Stimulated activated naive CD8-positive, alpha-beta T cell treated with anti-CD3 and anti-CD28 coated beads, Interleukin-15, Interleukin-2, amounts not matched to agents 100 U/mL and 50 U/mL, for 24 hours (primary cell): ENCODE measurements around the gene MMP13.
"Not testable (repeated sequence)": the region's sequence is repeated elsewhere in the genome, so short reads cannot be mapped to it uniquely, and the experiment has no call there.

Source experiments
- ATAC-seq: fragments of 150-1000 bp; cut with Tn5 transposase; one replicate; pipeline ENCODE4 v1.10.0; 2021
- DNase-seq: peaks from one replicate; pipeline ENCODE4 v3.0.0; 2021

Gene MMP13

GRCh38 chr11:102955624-102956023 lies at the start of gene MMP13:
TSS of gene MMP13 (minus strand) at chr11:102955732. CDS start at chr11:102955705, 27 bp downstream.
- ATAC-seq (no peak), DNase-seq (no peak)

GRCh38 chr11:103004234-103004633 lies 48.7 kb upstream of the MMP13 start:
- not testable (repeated sequence) for DNase-seq, ATAC-seq

GRCh38 chr11:102994105-102994504 lies 38.6 kb upstream of the MMP13 start:
- no peak for ATAC-seq
- DNase-seq, result no peak

DNA sequence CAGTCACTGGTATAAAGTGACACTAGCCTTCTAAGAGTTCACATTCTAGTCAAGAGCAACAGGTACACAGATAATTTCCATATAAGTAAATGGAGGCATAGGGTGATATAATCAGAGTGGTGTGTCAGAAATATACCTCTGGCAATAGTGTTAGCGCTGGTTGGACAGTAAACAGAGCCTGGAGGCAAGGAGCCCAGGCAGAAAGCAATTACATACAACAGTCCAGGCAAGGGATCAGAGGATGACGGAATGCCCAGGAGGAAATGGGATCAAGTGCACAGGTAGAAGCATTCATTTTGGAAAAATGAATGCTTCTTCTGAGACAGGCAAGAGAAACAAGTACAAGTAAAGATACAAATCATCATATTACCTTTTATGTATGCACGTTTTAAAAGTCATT lies 36.2 kb upstream of the MMP13 start:
- ATAC-seq (no peak), DNase-seq (no peak)

GRCh38 chr11:102990145-102990544 lies 34.6 kb upstream of the MMP13 start:
- ATAC-seq (no peak), DNase-seq (no peak)

- DNase-seq (no peak), ATAC-seq (no peak)
Observed at GRCh38 chr11:102989379-102990047, 34.0 kb upstream of the MMP13 start.

GRCh38 chr11:102986815-102987214 lies 31.3 kb upstream of the MMP13 start:
- no peak for ATAC-seq
- DNase-seq, result no peak

- ATAC-seq (no peak), DNase-seq (no peak)
Observed at GRCh38 chr11:102985850-102986249, 30.3 kb upstream of the MMP13 start.

DNA sequence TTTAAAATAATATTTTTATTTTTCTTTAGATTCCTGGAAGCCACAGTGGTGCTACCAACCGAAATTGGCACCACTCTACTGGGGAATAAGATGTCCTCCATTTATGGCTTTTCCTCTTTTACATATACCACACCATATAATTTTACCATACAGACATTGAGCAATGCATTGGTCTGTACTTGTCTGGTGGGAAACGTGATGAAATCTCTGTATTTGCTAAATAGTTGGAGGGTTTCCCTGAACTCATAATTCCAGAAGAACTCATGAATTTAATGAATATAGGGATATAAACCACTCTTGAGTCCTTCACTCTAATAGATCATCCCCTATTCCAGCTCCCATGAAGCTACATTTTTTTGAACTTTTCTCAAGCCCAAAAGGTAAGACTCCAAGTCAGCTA lies 28.0 kb upstream of the MMP13 start:
- DNase-seq, result no peak
- ATAC-seq, result no peak

GRCh38 chr11:102981324-102981910 lies 25.9 kb upstream of the MMP13 start:
- no peak for ATAC-seq
- no peak for DNase-seq

DNA sequence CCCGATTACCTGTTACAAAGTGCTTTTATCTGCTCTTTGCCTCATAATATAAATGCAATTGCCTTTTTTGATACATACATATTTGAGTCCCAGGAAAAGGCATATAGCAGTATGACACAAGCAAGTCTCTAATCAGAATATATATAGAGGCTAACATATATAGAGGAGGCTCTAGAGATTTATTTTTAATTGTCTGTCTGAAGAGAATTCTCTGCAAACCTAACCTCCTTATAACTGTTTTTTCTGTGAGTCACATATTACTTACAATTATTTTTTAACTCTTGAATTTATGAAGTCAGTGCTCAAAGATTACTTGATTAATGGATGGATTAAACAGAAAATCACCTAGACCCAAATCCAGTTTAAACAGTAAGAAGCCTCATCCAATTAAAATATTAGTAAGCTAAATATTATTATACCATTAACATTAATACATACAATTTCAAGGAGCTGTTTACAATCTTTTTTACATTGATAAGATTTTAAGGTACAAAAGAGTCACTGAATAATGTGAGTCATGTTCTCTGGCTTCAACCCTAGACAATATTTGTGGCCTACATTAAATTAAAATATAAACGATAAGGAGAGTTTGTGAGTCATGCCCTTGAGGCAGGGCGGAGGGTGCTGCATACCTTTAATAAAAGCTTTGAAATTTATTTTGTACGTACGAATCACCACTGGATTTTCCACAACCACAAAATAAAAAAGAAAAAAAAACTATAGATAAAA lies 19.2 kb upstream of the MMP13 start:
- ATAC-seq (no peak), DNase-seq (no peak)

DNA sequence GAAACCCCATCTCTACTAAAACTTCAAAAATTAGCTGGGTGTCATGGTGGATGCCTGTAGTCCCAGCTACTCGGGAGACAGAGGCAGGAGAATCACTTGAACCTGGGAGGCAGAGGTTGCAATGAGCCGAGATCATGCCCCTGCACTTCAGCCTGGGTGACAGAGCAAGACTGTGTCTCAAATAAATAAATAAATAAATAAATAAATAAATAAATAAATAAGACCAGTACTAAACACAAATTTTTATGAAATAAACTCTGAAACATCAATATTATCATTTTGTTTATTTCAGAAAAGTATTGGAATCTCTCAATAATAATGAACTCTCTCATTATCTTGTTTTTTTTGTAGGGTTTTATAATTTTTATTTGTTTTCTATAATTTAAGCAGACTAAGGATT lies 18.2 kb upstream of the MMP13 start:
- not testable (repeated sequence) for DNase-seq, ATAC-seq

DNA sequence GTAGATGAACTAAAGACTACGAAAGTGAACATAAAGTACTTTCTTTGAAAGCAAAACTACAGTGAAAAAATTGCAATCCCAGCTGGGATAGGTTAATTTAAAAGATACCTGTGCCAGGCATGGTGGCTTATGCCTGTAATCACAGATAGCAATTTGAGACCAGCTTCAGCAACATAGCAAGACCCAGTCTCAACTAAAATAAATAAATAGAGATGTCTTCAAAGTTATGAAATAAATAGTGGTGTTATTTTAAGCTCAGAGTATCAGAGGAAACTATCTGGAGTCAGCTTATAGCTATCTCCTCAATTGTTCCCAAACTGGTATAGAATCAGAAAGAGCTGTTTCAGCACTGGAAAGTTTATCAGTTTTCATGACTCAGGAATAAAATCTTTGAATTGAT lies 17.3 kb upstream of the MMP13 start:
- DNase-seq, result no peak
- no peak for ATAC-seq

DNA sequence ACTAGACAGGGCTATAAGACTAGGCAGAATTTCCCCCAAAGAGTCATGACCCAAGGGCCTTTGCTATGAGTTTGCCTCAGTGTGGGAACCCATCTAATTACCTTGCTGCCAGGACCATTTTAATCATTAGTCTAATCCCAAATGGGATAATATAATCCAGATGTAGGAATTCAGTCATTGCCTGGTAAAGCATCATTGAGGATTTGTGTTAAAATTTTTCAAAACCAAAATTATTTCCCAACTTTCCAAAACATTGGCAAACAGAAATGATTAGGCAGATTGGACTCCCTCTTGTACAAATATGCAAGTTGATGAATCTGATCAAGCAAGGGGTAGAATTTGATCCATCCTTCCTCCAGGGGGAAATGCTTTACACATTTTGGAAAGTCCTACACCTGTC lies 16.2 kb upstream of the MMP13 start:
- DNase-seq, result no peak
- no peak for ATAC-seq

- ATAC-seq, result no peak
- DNase-seq, result no peak
Observed at GRCh38 chr11:102967497-102967896, 12.0 kb upstream of the MMP13 start.

DNA sequence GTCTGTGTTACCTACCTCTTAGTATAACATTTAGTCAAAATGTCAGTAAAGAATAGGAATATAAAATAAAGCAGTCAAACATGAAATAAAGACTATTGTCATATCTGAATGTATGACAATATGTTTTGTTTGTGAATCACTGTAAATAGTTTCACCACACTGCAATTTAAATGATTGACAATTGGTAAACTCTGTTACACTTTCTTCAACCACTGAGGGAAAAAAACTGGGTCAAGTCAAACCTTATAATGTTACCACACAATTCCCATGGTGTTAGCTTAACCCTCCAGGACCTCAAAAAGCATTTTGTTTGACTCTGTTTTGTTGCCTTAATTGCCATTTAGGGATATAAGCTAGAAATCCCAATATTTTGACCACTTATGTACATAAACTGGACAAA lies 10.5 kb upstream of the MMP13 start:
- no peak for ATAC-seq
- DNase-seq, result no peak

- ATAC-seq, result no peak
- DNase-seq, result no peak
Observed at GRCh38 chr11:102964867-102965266, 9.3 kb upstream of the MMP13 start.

DNA sequence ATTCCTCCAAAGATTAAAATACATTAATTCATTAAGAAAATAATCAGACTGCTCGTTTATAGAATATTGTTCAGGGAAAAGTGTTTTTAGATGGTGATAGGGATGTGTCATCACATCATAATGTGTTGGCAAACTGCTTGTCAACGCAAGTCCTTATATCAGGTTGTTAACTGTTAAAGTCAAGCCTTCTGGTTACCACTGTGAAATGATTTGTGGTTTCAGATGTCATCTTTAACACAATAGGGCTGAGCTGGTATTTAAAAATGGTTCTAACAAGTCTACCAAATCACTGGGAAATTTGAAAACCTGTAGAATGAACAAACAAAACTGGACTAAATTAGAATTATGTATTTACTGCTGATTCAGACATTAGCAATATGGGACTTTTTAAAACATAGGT lies 2.4 kb upstream of the MMP13 start:
- DNase-seq (no peak), ATAC-seq (no peak)

- no peak for ATAC-seq
- DNase-seq, result no peak
Observed at GRCh38 chr11:102950622-102951081, 4.9 kb downstream of the MMP13 start.

GRCh38 chr11:102946237-102946636 lies 9.3 kb downstream of the MMP13 start:
- DNase-seq (no peak), ATAC-seq (no peak)

DNA sequence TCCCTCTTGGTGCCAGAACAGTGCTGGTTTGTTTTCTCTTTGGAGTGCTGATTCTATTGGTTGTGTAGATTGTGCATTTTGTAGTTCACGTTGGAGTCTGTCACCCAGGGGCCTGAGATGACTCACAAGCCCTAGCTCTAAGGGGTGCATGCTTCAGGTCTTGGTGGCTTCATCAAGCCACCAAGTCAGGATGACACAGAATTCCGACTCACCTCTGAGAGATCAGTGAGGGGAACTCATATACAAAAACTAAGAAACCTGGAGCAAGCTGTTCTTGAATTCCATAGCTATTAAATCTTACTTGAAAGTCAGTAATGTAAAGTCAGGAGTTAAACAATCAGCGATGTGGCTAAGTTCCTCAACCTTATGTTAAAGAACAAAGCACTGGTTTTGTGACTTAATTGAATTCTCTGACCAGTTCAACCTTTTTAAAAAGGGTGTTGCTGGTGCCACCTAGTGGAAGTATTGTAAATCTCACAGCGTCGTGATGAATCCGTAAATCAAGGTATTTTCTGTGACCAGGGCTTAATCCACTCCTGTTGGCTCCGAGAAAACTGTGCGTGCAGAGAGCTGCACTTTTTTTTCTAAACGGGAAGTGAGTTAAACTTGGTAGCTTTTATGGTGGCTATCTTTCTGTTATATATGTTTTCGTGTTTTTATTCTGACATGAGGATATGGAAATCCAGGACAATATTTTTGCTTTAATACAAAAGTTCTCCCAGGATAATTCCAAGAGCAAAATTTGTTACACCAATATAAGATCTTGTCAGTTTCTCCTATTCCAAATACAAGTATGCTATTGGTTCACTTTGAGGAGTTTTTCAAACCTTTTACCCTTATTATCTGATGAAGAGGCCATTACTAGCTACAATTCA lies 14.6 kb downstream of the MMP13 start:
- ATAC-seq, result peak; percentile 49
- DNase-seq, result peak; percentile 25

- DNase-seq (no peak), ATAC-seq (no peak)
Observed at GRCh38 chr11:102936864-102937509, 18.5 kb downstream of the MMP13 start.
